ACC112 (cell line): ENCODE results near the gene GBP7.
"Not testable (repeated sequence)": the region's sequence is repeated elsewhere in the genome, so short reads cannot be mapped to it uniquely, and the experiment has no call there.

Source experiments
- H2AFZ ChIP-seq: fragments of 200-600 bp; sonication (generic); one replicate; pipeline ENCODE4 v1.6.0; 2017; ENCODE audit warnings: antibody characterized with exemption, low read length; ENCODE audit not compliant: unreplicated experiment
- H3K27ac ChIP-seq: fragments of 200-600 bp; sonication (generic); 2 replicates; pipeline ENCODE4 v1.5.1; 2014; ENCODE audit warnings: low read depth, mild to moderate bottlenecking, antibody characterized with exemption, low read length, moderate library complexity
- H3K27me3 ChIP-seq: fragments of 200-600 bp; sonication (generic); 2 replicates; pipeline ENCODE4 v1.6.1; 2014; ENCODE audit warnings: mild to moderate bottlenecking, antibody characterized with exemption, low read length, moderate library complexity, mixed read lengths; ENCODE audit not compliant: insufficient read depth
- H3K36me3 ChIP-seq: fragments of 200-600 bp; sonication (generic); 2 replicates; pipeline ENCODE4 v1.6.1; 2016; ENCODE audit warnings: mild to moderate bottlenecking, antibody characterized with exemption, low read length, moderate library complexity, mixed read lengths; ENCODE audit not compliant: insufficient read depth
- H3K4me1 ChIP-seq: fragments of 200-600 bp; sonication (generic); one replicate; pipeline ENCODE4 v1.6.1; 2016; ENCODE audit warnings: low read length, mixed read lengths; ENCODE audit not compliant: insufficient read depth, unreplicated experiment, control insufficient read depth
- H3K4me3 ChIP-seq: fragments of 200-600 bp; sonication (generic); 2 replicates; pipeline ENCODE4 v1.5.1; 2014; ENCODE audit warnings: mild to moderate bottlenecking, low read depth, low read length
- H3K79me2 ChIP-seq: fragments of 200-600 bp; sonication (generic); one replicate; pipeline ENCODE4 v1.6.0; 2016; ENCODE audit warnings: low read length; ENCODE audit not compliant: control insufficient read depth, unreplicated experiment, insufficient read depth

The GBP7 gene

GRCh38 chr1:89175601-89176256 is at the start of gene GBP7:
GBP7 (minus strand) TSS chr1:89176003; CDS start chr1:89171935, 4,068 bp downstream.
- no peaks in the 10 kb centered on the region for H3K36me3 ChIP-seq
- H3K79me2 ChIP-seq, result no peaks in the 10 kb centered on the region
- peak within 1 kb of the TSS; percentile 57 for H2AFZ ChIP-seq
- no peak within 1 kb of the TSS for H3K27ac ChIP-seq
- H3K27me3 ChIP-seq, result no peaks in the 10 kb centered on the region; the same call in 1 of the 2 replicates
- H3K4me3 ChIP-seq, result peak within 1 kb of the TSS; percentile 17; the same call in 1 of the 2 replicates
- H3K4me1 ChIP-seq, result no peaks in the 10 kb centered on the region

- H3K4me3 ChIP-seq, result no peak overlapping the region
- H3K36me3 ChIP-seq, result no peaks in the 10 kb centered on the region
- H3K4me1 ChIP-seq, result no peaks in the 10 kb centered on the region
- H3K79me2 ChIP-seq, result no peaks in the 10 kb centered on the region
- H2AFZ ChIP-seq, result no peak overlapping the region
- no peak overlapping the region for H3K27ac ChIP-seq
- H3K27me3 ChIP-seq, result peaks cover 40% of the 10 kb centered on the region
These were observed 45.5 kb upstream of the GBP7 start for GRCh38 chr1:89221341-89221740.

GRCh38 chr1:89219851-89220250 is 44.0 kb upstream of the GBP7 start:
- peaks cover 40% of the 10 kb centered on the region for H3K27me3 ChIP-seq
- H3K27ac ChIP-seq, H3K79me2 ChIP-seq, H3K4me1 ChIP-seq, H3K4me3 ChIP-seq, H2AFZ ChIP-seq, H3K36me3 ChIP-seq: not testable (repeated sequence)

GRCh38 chr1:89218941-89219340 is 43.1 kb upstream of the GBP7 start:
- H3K4me3 ChIP-seq, H2AFZ ChIP-seq, H3K4me1 ChIP-seq, H3K27ac ChIP-seq, H3K79me2 ChIP-seq, H3K36me3 ChIP-seq: not testable (repeated sequence)
- peaks cover 35% of the 10 kb centered on the region for H3K27me3 ChIP-seq

GRCh38 chr1:89213347-89213746 is 37.5 kb upstream of the GBP7 start:
- no peaks in the 10 kb centered on the region for H3K79me2 ChIP-seq
- H3K27me3 ChIP-seq, result peaks cover 9% of the 10 kb centered on the region; the same call in 1 of the 2 replicates
- no peaks in the 10 kb centered on the region for H3K4me1 ChIP-seq
- no peak overlapping the region for H2AFZ ChIP-seq
- H3K4me3 ChIP-seq, result no peak overlapping the region
- H3K36me3 ChIP-seq, result no peaks in the 10 kb centered on the region
- H3K27ac ChIP-seq, result no peak overlapping the region

GRCh38 chr1:89211035-89211634 is 35.3 kb upstream of the GBP7 start:
- H3K27ac ChIP-seq, result no peak overlapping the region
- H3K79me2 ChIP-seq, result no peaks in the 10 kb centered on the region
- no peak overlapping the region for H3K4me3 ChIP-seq

GRCh38 chr1:89206373-89206772 is 30.6 kb upstream of the GBP7 start:
- Histone ChIP-seq H3K79me2 (no peaks in the 10 kb centered on the region), H3K27me3 (no peaks in the 10 kb centered on the region; the same call in 1 of the 2 replicates), H3K4me3 (no peak overlapping the region), H2AFZ (no peak overlapping the region), H3K27ac (no peak overlapping the region), H3K36me3 (no peaks in the 10 kb centered on the region), H3K4me1 (no peaks in the 10 kb centered on the region)

More at GRCh38 chr1:89211035-89211634, 35.3 kb upstream of the GBP7 start:
- Histone ChIP-seq H2AFZ (no peak overlapping the region), H3K4me1 (no peaks in the 10 kb centered on the region), H3K36me3 (no peaks in the 10 kb centered on the region), H3K27me3 (no peaks in the 10 kb centered on the region; the same call in 1 of the 2 replicates)

- no peak overlapping the region for H2AFZ ChIP-seq
- H3K27me3 ChIP-seq, result no peaks in the 10 kb centered on the region; the same call in 1 of the 2 replicates
- no peak overlapping the region for H3K27ac ChIP-seq
These were observed 27.4 kb upstream of the GBP7 start for GRCh38 chr1:89203166-89203565.

GRCh38 chr1:89201106-89201794 is 25.4 kb upstream of the GBP7 start:
- H3K4me1 ChIP-seq, result peaks cover 5% of the 10 kb centered on the region
- H3K27me3 ChIP-seq, result no peaks in the 10 kb centered on the region
- no peaks in the 10 kb centered on the region for H3K79me2 ChIP-seq
- H3K36me3 ChIP-seq, result no peaks in the 10 kb centered on the region
- H3K27ac ChIP-seq, result no peak overlapping the region
- no peak overlapping the region for H2AFZ ChIP-seq
- H3K4me3 ChIP-seq, result no peak overlapping the region

More at GRCh38 chr1:89203166-89203565, 27.4 kb upstream of the GBP7 start:
- H3K79me2 ChIP-seq, result no peaks in the 10 kb centered on the region
- peaks cover 5% of the 10 kb centered on the region for H3K4me1 ChIP-seq
- no peak overlapping the region for H3K4me3 ChIP-seq
- no peaks in the 10 kb centered on the region for H3K36me3 ChIP-seq

- Histone ChIP-seq H3K27me3 (no peaks in the 10 kb centered on the region), H3K27ac (no peak overlapping the region), H3K36me3 (no peaks in the 10 kb centered on the region), H3K4me3 (no peak overlapping the region), H3K79me2 (no peaks in the 10 kb centered on the region), H2AFZ (no peak overlapping the region), H3K4me1 (peaks cover 5% of the 10 kb centered on the region)
These were observed 24.9 kb upstream of the GBP7 start for GRCh38 chr1:89200663-89201062.
